Liver (tissue), 9 donors: Measurements from ENCODE around the gene TP53INP2. TPM values are rescaled to one million over a fixed set of nuclear protein-coding genes. Genes with fewer than 3 reads are reported as not detected.
"Not testable (repeated sequence)": the region's sequence is repeated elsewhere in the genome, so short reads cannot be mapped to it uniquely, and the experiment has no call there.

Source experiments
- DNase-seq: peaks from one replicate; pipeline ENCODE4 v3.0.0-alpha.2; 2017; ENCODE audit warnings: low spot score
- H3K27ac ChIP-seq, 2 donors: one replicate each; pipeline ENCODE4 v1.7.0; 2013; ENCODE audit warnings: inconsistent platforms in 2 of 2, low read length in 2 of 2, control low read depth in 1 of 2, low read depth in 1 of 2, mild to moderate bottlenecking in 1 of 2
- H3K27me3 ChIP-seq, 4 donors: one replicate each; pipeline versions ENCODE4 v1.6.1 to v1.7.0; 2013; ENCODE audit warnings: low read length in 3 of 4, inconsistent platforms in 1 of 4, mild to moderate bottlenecking in 1 of 4, moderate library complexity in 1 of 4; ENCODE audit not compliant: control insufficient read depth in 4 of 4, insufficient read depth in 4 of 4
- H3K36me3 ChIP-seq, 4 donors: one replicate each; pipeline versions ENCODE4 v1.6.1 to v1.7.0; 2013; ENCODE audit warnings: low read length in 3 of 4, mild to moderate bottlenecking in 3 of 4, low read depth in 1 of 4, moderate library complexity in 1 of 4; ENCODE audit not compliant: control insufficient read depth in 4 of 4, insufficient read depth in 3 of 4
- H3K4me1 ChIP-seq, 4 donors: one replicate each; pipeline versions ENCODE4 v1.6.1 to v1.7.0; 2013; ENCODE audit warnings: low read length in 3 of 4, mild to moderate bottlenecking in 3 of 4, moderate library complexity in 1 of 4; ENCODE audit not compliant: control insufficient read depth in 4 of 4, insufficient read depth in 4 of 4
- H3K4me3 ChIP-seq, 3 donors: one replicate each; pipeline versions ENCODE4 v1.6.1 to v1.7.0; 2013; ENCODE audit warnings: low read length in 3 of 3, control low read depth in 1 of 3, low read depth in 1 of 3, mild to moderate bottlenecking in 1 of 3
- H3K9ac ChIP-seq, 2 donors: one replicate each; pipeline ENCODE4 v1.7.0; 2013; ENCODE audit warnings: low read length in 2 of 2, mild to moderate bottlenecking in 2 of 2, moderate library complexity in 2 of 2, control low read depth in 1 of 2, low read depth in 1 of 2
- H3K9me3 ChIP-seq, 4 donors: one replicate each; pipeline versions ENCODE4 v1.6.1 to v1.7.0; 2013; ENCODE audit warnings: low read length in 3 of 4; ENCODE audit not compliant: control insufficient read depth in 4 of 4
- EGR1 ChIP-seq, 2 donors: IDR thresholded peaks; 2 replicates each; pipeline ENCODE4 v1.6.1; 2016 to 2018; ENCODE audit warnings: antibody characterized with exemption in 2 of 2, low read depth in 2 of 2
- FOXA1 ChIP-seq: IDR thresholded peaks from 2 replicates; pipeline ENCODE4 v1.6.1; 2016; ENCODE audit warnings: antibody characterized with exemption
- FOXA2 ChIP-seq: IDR thresholded peaks from 2 replicates; pipeline ENCODE4 v1.6.1; 2016; ENCODE audit warnings: antibody characterized with exemption
- HNF4A ChIP-seq, 2 donors: conservative IDR thresholded peaks; 2 replicates each; pipeline ENCODE4 v1.6.1; 2016; ENCODE audit warnings: antibody characterized with exemption in 2 of 2, mild to moderate bottlenecking in 2 of 2
- HNF4G ChIP-seq: IDR thresholded peaks from 2 replicates; pipeline ENCODE4 v1.6.1; 2016; ENCODE audit warnings: antibody characterized with exemption
- JUND ChIP-seq, 2 donors: IDR thresholded peaks; 2 replicates each; pipeline ENCODE4 v1.6.1; 2016; ENCODE audit warnings: antibody characterized with exemption in 2 of 2
- NR2F2 ChIP-seq: IDR thresholded peaks from 2 replicates; pipeline ENCODE4 v1.6.1; 2016; ENCODE audit warnings: antibody characterized with exemption
- RAD21 ChIP-seq, 2 donors: IDR thresholded peaks; 2 replicates each; pipeline ENCODE4 v1.6.1; 2016; ENCODE audit warnings: antibody characterized with exemption in 2 of 2, mild to moderate bottlenecking in 2 of 2
- RXRA ChIP-seq, 2 donors: IDR thresholded peaks; 2 replicates each; pipeline ENCODE4 v1.6.1; 2017 to 2018; ENCODE audit warnings: antibody characterized with exemption in 2 of 2, mild to moderate bottlenecking in 1 of 2
- SP1 ChIP-seq: IDR thresholded peaks from 2 replicates; pipeline ENCODE4 v1.6.1; 2018; ENCODE audit warnings: antibody characterized with exemption, mild to moderate bottlenecking
- TAF1 ChIP-seq: conservative IDR thresholded peaks from 2 replicates; pipeline ENCODE4 v1.6.1; 2016; ENCODE audit warnings: antibody characterized with exemption, mild to moderate bottlenecking
- YY1 ChIP-seq: IDR thresholded peaks from 2 replicates; pipeline ENCODE4 v1.6.1; 2016; ENCODE audit warnings: antibody characterized with exemption, mild to moderate bottlenecking
- WGBS: extraction: QIAGEN DNeasy Blood & Tissue Kit; methylation state at CpG from one replicate; pipeline ENCODE4 v1.1.7; 2013; 5-methylcytosine and 5-hydroxymethylcytosine counted together
- polyA plus RNA-seq, 2 donors: library from polyadenylated mRNA; stranded (reverse) in 1 of 2; unstranded in 1 of 2; fragments of 200-250 nt in 1 of 2; fragments of >200 nt in 1 of 2; fragmentation: Nextera tagmentation in 1 of 2; extraction: Ambion mirVana in 1 of 2; gene quantifications; one replicate each; pipeline versions ENCODE4 v1.2.1 to v1.2.3, GENCODE V29; 2013 to 2015
- total RNA-seq, 2 donors: library from RNA; depleted of rRNA; stranded (reverse); fragments of >200 nt; gene quantifications; one replicate each; pipeline ENCODE4 v1.2.3, GENCODE V29; 2014
- TF ChIP-seq, protein P1 (sequence below): IDR thresholded peaks from 2 replicates; pipeline ENCODE4 v1.6.1; 2016; ENCODE audit warnings: antibody characterized with exemption
- TF ChIP-seq, protein P2 (sequence below): IDR thresholded peaks from 2 replicates; pipeline ENCODE4 v1.6.1; 2016; ENCODE audit warnings: antibody characterized with exemption
- donor health status: healthy.
- donor health status: healthy.
- donor health status: healthy.
- donor health status: healthy.
- donor health status: healthy.

The TP53INP2 gene, protein sequence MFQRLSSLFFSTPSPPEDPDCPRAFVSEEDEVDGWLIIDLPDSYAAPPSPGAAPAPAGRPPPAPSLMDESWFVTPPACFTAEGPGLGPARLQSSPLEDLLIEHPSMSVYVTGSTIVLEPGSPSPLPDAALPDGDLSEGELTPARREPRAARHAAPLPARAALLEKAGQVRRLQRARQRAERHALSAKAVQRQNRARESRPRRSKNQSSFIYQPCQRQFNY
- 1 to 10 TPM; 3.0 to 9.5 TPM for total RNA-seq
- polyA plus RNA-seq: 10 to 100 TPM in 1 of 2 donors, 1 to 10 TPM in 1; 4.5 to 14.5 TPM

DNA sequence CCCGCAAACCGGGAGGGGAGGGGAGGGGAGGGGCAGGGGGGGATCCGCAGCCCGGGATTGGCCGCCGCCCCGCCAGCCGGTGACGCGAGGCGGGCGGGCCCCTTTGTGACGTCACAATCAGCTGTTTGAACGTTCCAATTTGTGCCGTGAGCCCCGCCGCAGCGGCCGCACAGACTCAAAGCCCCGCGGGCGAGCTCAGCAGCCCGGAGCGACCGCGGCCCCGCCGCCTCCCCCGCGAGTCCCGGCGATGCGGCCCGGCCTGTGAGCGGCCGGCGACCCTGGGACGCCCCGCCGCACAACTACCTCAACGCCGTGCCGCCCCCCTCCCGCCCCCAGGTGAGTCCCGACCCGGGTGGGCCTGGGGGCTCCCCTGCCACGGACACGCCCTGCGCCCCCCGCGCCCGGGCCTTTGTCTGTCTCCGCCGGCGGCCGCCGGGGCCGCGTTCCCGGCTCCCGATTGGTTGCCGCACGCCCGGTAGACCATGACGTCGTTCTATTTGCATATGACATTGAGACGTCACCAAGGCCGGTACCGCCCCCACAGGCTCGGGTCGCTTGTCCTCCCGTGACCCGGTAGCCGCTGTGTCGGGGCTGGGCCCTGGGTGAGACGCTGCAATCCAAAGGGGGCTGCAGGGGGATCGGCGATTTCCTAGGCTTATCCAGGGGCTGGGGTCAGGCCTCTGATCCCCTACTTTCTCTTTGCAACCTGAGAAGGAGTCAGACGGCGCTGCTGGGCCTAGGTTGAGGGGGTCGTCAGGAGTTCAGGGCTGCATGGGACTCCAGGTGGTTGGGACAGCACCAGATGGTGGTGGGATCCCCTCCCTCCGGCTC is at the start of gene TP53INP2:
Gene TP53INP2, plus strand, starts transcription at position 168 of the 831 bp plus-strand sequence. CDS start 4,396 bp downstream, outside the sequence.
- peak within 1 kb of the TSS; percentile 45 to 77 for H3K9ac ChIP-seq
- H3K36me3 ChIP-seq: no peaks in the 10 kb centered on the region
- peaks cover 9 to 47% (median 38%) of the 10 kb centered on the region in 4 donors for H3K4me1 ChIP-seq
- no peaks in the 10 kb centered on the region for H3K9me3 ChIP-seq
- WGBS: under 1% methylated on average over 82 of the region's 82 CpGs
- peak within 1 kb of the TSS; percentile 44 to 82 (median 74) for H3K4me3 ChIP-seq
- H3K27me3 ChIP-seq: no peaks in the 10 kb centered on the region
- peak within 1 kb of the TSS; percentile 99 for H3K27ac ChIP-seq
- peak; percentile 91 for DNase-seq
- TF ChIP-seq HNF4G (no peak), YY1 (no peak), RAD21 (IDR thresholded peaks at IDR 0.05) (peak in 1 of 2 donors; percentile 20), FOXA1 (no peak), HNF4A (conservative IDR thresholded peaks at IDR 0.05) (peak; percentile 16 to 28), NR2F2 (no peak), TAF1 (no peak), FOXA2 (no peak), EGR1 (IDR thresholded peaks at IDR 0.05; ENCODE audit: low read depth in 2 of 2) (peak; percentile 59 to 65), RXRA (IDR thresholded peaks at IDR 0.05) (peak; percentile 93 to 96), JUND (IDR thresholded peaks at IDR 0.05) (no peak), SP1 (peak; percentile 53)
- TF ChIP-seq, protein P1, sequence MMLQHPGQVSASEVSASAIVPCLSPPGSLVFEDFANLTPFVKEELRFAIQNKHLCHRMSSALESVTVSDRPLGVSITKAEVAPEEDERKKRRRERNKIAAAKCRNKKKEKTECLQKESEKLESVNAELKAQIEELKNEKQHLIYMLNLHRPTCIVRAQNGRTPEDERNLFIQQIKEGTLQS: no peak
- TF ChIP-seq, protein P2, sequence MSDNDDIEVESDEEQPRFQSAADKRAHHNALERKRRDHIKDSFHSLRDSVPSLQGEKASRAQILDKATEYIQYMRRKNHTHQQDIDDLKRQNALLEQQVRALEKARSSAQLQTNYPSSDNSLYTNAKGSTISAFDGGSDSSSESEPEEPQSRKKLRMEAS: no peak

DNA sequence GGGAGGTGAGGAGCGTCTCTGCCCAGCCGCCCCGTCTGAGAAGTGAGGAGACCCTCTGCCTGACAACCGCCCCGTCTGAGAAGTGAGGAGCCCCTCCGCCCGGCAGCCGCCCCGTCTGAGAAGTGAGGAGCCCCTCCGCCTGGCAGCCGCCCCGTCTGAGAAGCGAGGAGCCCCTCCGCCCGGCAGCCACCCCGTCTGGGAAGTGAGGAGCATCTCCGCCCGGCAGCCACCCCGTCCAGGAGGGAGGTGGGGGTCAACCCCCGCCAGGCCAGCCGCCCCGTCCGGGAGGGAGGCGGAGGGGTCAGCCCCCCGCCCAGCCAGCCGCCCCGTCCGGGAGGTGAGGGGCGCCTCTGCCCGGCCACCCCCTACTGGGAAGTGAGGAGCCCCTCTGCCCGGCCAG is 45.5 kb upstream of the TP53INP2 start:
- not testable (repeated sequence) for H3K27me3 ChIP-seq, H3K27ac ChIP-seq, H3K9ac ChIP-seq, H3K4me1 ChIP-seq, H3K9me3 ChIP-seq, H3K36me3 ChIP-seq, DNase-seq, H3K4me3 ChIP-seq
- 98% methylated on average over 31 of the region's 31 CpGs for WGBS

DNA sequence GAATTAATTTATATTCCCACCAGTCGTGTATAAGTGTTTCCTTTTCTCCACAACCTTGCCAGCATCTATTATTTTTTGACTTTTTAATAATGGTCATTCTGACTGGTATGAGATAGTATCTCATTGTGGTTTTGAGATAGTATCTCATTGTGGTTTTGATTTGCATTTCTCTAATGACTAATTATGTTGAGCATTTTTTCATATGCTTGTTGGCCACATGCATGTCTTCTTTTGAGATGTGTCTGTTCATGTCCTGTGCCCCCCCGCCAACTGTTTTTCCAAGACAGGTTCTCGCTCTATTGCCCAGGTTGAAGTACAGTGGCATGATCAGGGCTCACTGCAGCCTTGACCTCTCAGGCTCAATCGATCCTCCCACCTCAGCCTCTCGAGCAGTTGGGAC is 42.3 kb upstream of the TP53INP2 start:
- not testable (repeated sequence) for H3K27me3 ChIP-seq, H3K9me3 ChIP-seq, H3K4me1 ChIP-seq, H3K27ac ChIP-seq, H3K9ac ChIP-seq, DNase-seq, H3K36me3 ChIP-seq, H3K4me3 ChIP-seq
- WGBS: 92% methylated on average over 5 of the region's 5 CpGs
